AG09319 (cell line): ENCODE data around the gene HIF3A.

Experiments used
- DNase-seq: peaks from one replicate; pipeline ENCODE4 v3.0.0-alpha.2; 2010; ENCODE audit warnings: low read depth; ENCODE audit errors: extremely low read depth
- CTCF ChIP-seq: IDR thresholded peaks from 2 replicates; pipeline ENCODE4 v1.5.1; 2011; ENCODE audit warnings: low read depth, mild to moderate bottlenecking, inconsistent platforms, low read length, moderate library complexity

HIF3A gene

GRCh38 chr19:46346821-46347571 lies 50.2 kb downstream of the HIF3A start, which contains the start of gene PPP5C:
TSS of gene PPP5C (plus strand) at chr19:46347087. CDS start at chr19:46347097, 10 bp downstream.
- peak; percentile 83 for DNase-seq
- TF ChIP-seq CTCF: peak; percentile 96

GRCh38 chr19:46347572-46347883 lies 50.7 kb downstream of the HIF3A start:
- no peak for DNase-seq
- TF ChIP-seq CTCF: no peak

GRCh38 chr19:46347985-46348384 lies 51.1 kb downstream of the HIF3A start:
- no peak for TF ChIP-seq CTCF
- no peak for DNase-seq

GRCh38 chr19:46349311-46349993 lies 52.6 kb downstream of the HIF3A start:
- no peak for DNase-seq
- no peak for TF ChIP-seq CTCF

- no peak for DNase-seq
- no peak for TF ChIP-seq CTCF
Measured at GRCh38 chr19:46350029-46350757, 53.4 kb downstream of the HIF3A start.

GRCh38 chr19:46350758-46351159 lies 53.9 kb downstream of the HIF3A start:
- no peak for DNase-seq
- no peak for TF ChIP-seq CTCF
